Neural cell (in vitro differentiated cells): Measurements from ENCODE around the gene TINAG. TPM values are rescaled to one million over a fixed set of nuclear protein-coding genes. Genes with fewer than 3 reads are reported as not detected.

ENCODE experiments used
- polyA plus RNA-seq: library from polyadenylated mRNA; depleted of rRNA; stranded (reverse); fragments of >200 nt; gene quantifications from 2 replicates; pipeline ENCODE4 v1.2.3, GENCODE V29; 2014

TINAG gene
- polyA plus RNA-seq, 1 donor from 2014 or later, result 1.1 TPM

Other genes with a start within 250 kb of the TINAG start
- 0.32 TPM in 1 of 2 replicates, not detected in the other for gene MLIP, start 197.0 kb upstream of the TINAG start, polyA plus RNA-seq